Fibroblast of lung (primary cell): Measurements from ENCODE around the gene INSC. TPM values are rescaled to one million over a fixed set of nuclear protein-coding genes. Genes with fewer than 3 reads are reported as not detected.

ENCODE experiments used
- DNase-seq, 2 donors: peaks; one replicate each; pipeline versions ENCODE4 v3.0.0 to v3.0.0-alpha.2; 2010; ENCODE audit warnings: low read depth in 2 of 2
- H2AFZ ChIP-seq: 2 replicates; pipeline ENCODE4 v1.5.1; 2012; ENCODE audit warnings: low read length, control low read depth, inconsistent platforms
- H3K27ac ChIP-seq: 2 replicates; pipeline ENCODE4 v1.5.1; 2011; ENCODE audit warnings: low read length, control low read depth; ENCODE audit not compliant: insufficient read depth
- H3K27me3 ChIP-seq: 2 replicates; pipeline ENCODE4 v1.5.1; 2011; ENCODE audit warnings: mild to moderate bottlenecking, low read length; ENCODE audit not compliant: control insufficient read depth, insufficient read depth
- H3K36me3 ChIP-seq: 2 replicates; pipeline ENCODE4 v1.5.1; 2011; ENCODE audit warnings: low read length; ENCODE audit not compliant: control insufficient read depth, insufficient read depth
- H3K4me1 ChIP-seq: 2 replicates; pipeline ENCODE4 v1.5.1; 2011; ENCODE audit warnings: low read length; ENCODE audit not compliant: control insufficient read depth, insufficient read depth; ENCODE audit errors: extremely low read depth
- H3K4me2 ChIP-seq: 2 replicates; pipeline ENCODE4 v1.5.1; 2011; ENCODE audit warnings: low read length, control low read depth; ENCODE audit not compliant: insufficient read depth; ENCODE audit errors: extremely low read depth
- H3K4me3 ChIP-seq, 4 experiments: fragments of 200-600 bp in 1 of 4; sonication (generic) in 1 of 4; replicated peaks in 1 of 4; 2 replicates each; pipeline ENCODE4 v1.5.1; 2011 to 2016; ENCODE audit warnings: low read length in 4 of 4, low read depth in 3 of 4, mild to moderate bottlenecking in 3 of 4, control low read depth in 2 of 4, inconsistent platforms in 1 of 4, mixed read lengths in 1 of 4; ENCODE audit not compliant: insufficient read depth in 1 of 4; ENCODE audit errors: control extremely low read depth in 1 of 4
- H3K79me2 ChIP-seq: 2 replicates; pipeline ENCODE4 v1.5.1; 2012; ENCODE audit warnings: mild to moderate bottlenecking, low read length, inconsistent platforms; ENCODE audit not compliant: control insufficient read depth, insufficient read depth
- H3K9ac ChIP-seq: 2 replicates; pipeline ENCODE4 v1.5.1; 2011; ENCODE audit warnings: mild to moderate bottlenecking, low read length, control low read depth; ENCODE audit not compliant: insufficient read depth
- H3K9me3 ChIP-seq: 2 replicates; pipeline ENCODE4 v1.5.1; 2012; ENCODE audit warnings: low read depth, low read length; ENCODE audit not compliant: control insufficient read depth, insufficient read depth
- H4K20me1 ChIP-seq: 2 replicates; pipeline ENCODE4 v1.5.1; 2011; ENCODE audit warnings: low read length; ENCODE audit not compliant: control insufficient read depth, insufficient read depth; ENCODE audit errors: extremely low read depth
- CTCF ChIP-seq, 2 donors: IDR thresholded peaks in 1 of 2; conservative IDR thresholded peaks in 1 of 2; 1 replicate in 1 of 2; 2 replicates in 1 of 2; pipeline ENCODE4 v1.5.1; 2011 to 2012; ENCODE audit warnings: low read length in 2 of 2, control low read depth in 1 of 2, inconsistent platforms in 1 of 2, low read depth in 1 of 2, mild to moderate bottlenecking in 1 of 2
- EZH2 ChIP-seq: IDR thresholded peaks from 2 replicates; pipeline ENCODE4 v1.5.1; 2012; ENCODE audit warnings: low read length, control low read depth, mild to moderate bottlenecking; ENCODE audit errors: missing control alignments
- polyA plus RNA-seq, 2 donors: library from polyadenylated mRNA; depleted of rRNA in 1 of 2; stranded (reverse) in 1 of 2; unstranded in 1 of 2; fragments of >200 nt; gene quantifications; 2 replicates each; pipeline ENCODE4 v1.2.1, GENCODE V29; 2011 to 2012; ENCODE audit warnings: missing spikeins in 1 of 2
- total RNA-seq: library from RNA; depleted of rRNA; stranded (reverse); fragments of >200 nt; gene quantifications from 2 replicates; pipeline ENCODE4 v1.2.1, GENCODE V29; 2014

INSC gene
- total and polyA plus RNA-seq, 2 donors (not counting 1 experiment from before 2014, with no cell fraction given): 0.90 to 8.3 TPM

- no peak overlapping the region for H3K4me3 ChIP-seq
- H3K9ac ChIP-seq: no peak overlapping the region
- H4K20me1 ChIP-seq: no peaks in the 10 kb centered on the region
- no peak for TF ChIP-seq CTCF (conservative IDR thresholded peaks at IDR 0.05 in 1 of 2, IDR thresholded peaks at IDR 0.05 in 1 of 2; ENCODE audit: low read depth in 1 of 2, low read length in 2 of 2)
- no peak for TF ChIP-seq EZH2
- H3K79me2 ChIP-seq: no peaks in the 10 kb centered on the region
- H3K9me3 ChIP-seq: no peaks in the 10 kb centered on the region
- H3K4me2 ChIP-seq: no peak overlapping the region
- no peaks in the 10 kb centered on the region for H3K4me1 ChIP-seq
- H3K27me3 ChIP-seq: no peaks in the 10 kb centered on the region
- H3K36me3 ChIP-seq: no peaks in the 10 kb centered on the region
- no peak overlapping the region for H2AFZ ChIP-seq
- no peak for DNase-seq
- H3K27ac ChIP-seq: no peak overlapping the region
Measured at GRCh38 chr11:15286465-15286864, 171.7 kb downstream of the INSC start.

- Histone ChIP-seq H3K9me3 (no peaks in the 10 kb centered on the region), H3K36me3 (no peaks in the 10 kb centered on the region), H4K20me1 (no peaks in the 10 kb centered on the region), H3K27ac (no peak overlapping the region), H3K79me2 (no peaks in the 10 kb centered on the region), H3K4me1 (no peaks in the 10 kb centered on the region), H2AFZ (no peak overlapping the region), H3K4me3 (no peak overlapping the region), H3K4me2 (no peak overlapping the region), H3K9ac (no peak overlapping the region), H3K27me3 (no peaks in the 10 kb centered on the region)
- no peak for DNase-seq
- no peak for TF ChIP-seq EZH2
- no peak for TF ChIP-seq CTCF (conservative IDR thresholded peaks at IDR 0.05 in 1 of 2, IDR thresholded peaks at IDR 0.05 in 1 of 2; ENCODE audit: low read depth in 1 of 2, low read length in 2 of 2)
Measured at GRCh38 chr11:15288863-15289262, 174.1 kb downstream of the INSC start.

GRCh38 chr11:15289723-15290122 is 175.0 kb downstream of the INSC start:
- no peak overlapping the region for H2AFZ ChIP-seq
- H3K27me3 ChIP-seq: no peaks in the 10 kb centered on the region
- no peak overlapping the region for H3K4me3 ChIP-seq
- H3K9ac ChIP-seq: no peak overlapping the region
- no peak for TF ChIP-seq CTCF (conservative IDR thresholded peaks at IDR 0.05 in 1 of 2, IDR thresholded peaks at IDR 0.05 in 1 of 2; ENCODE audit: low read depth in 1 of 2, low read length in 2 of 2)
- no peak for TF ChIP-seq EZH2
- H3K4me2 ChIP-seq: no peak overlapping the region
- no peak for DNase-seq
- no peaks in the 10 kb centered on the region for H3K79me2 ChIP-seq
- H3K27ac ChIP-seq: no peak overlapping the region
- H3K36me3 ChIP-seq: no peaks in the 10 kb centered on the region
- H3K9me3 ChIP-seq: no peaks in the 10 kb centered on the region
- H4K20me1 ChIP-seq: no peaks in the 10 kb centered on the region
- no peaks in the 10 kb centered on the region for H3K4me1 ChIP-seq
